Caki2 (cell line): ENCODE results near the gene ZCCHC7. TPM values are rescaled to one million over a fixed set of nuclear protein-coding genes. Genes with fewer than 3 reads are reported as not detected.
A peak's percentile ranks its signal among the peaks of the same experiment; 100 is the strongest.
"Not testable (repeated sequence)": the region's sequence is repeated elsewhere in the genome, so short reads cannot be mapped to it uniquely, and the experiment has no call there.

ENCODE experiments used
- DNase-seq: peaks from one replicate; pipeline ENCODE4 v3.0.0-alpha.2; 2015; ENCODE audit warnings: low read depth
- in situ Hi-C: cut with HindIII; loops from 2 replicates; pipeline ENCODE4 v1.10.0; 2016; ENCODE audit warnings: low sequenced_read_pairs, low pct_unique_long_range_greater_than_20kb, mixed read lengths
- total RNA-seq: library from RNA; depleted of rRNA; stranded (reverse); fragments of >200 nt; shearing (Covaris generic); gene quantifications from 2 replicates; pipeline ENCODE4 v1.2.3, GENCODE V29; 2014; ENCODE audit warnings: low replicate concordance

Gene ZCCHC7
- total RNA-seq, 1 experiment from 2014 or later: 15.4 TPM

DNA sequence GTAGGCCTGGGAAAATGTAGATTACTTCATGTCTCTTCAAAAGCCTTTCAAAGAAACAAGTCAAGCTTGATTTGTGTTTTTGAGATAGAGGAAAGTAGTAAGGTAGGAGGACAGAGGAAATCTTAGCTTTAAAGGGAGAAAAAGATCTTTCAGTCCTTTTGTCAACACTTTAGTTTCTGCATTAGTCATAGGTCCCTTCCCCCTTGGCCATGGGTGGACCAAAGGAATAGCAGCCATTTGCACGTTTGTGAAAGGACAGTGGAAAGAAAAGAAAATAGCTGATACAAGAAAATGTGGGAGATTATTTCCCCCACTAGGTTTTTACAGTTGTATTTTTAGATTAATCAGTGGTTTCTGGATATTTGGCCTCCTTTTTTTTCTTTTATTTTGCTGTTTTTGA lies 180.2 kb downstream of the ZCCHC7 start:
- in situ Hi-C loops: no loop called here

DNA sequence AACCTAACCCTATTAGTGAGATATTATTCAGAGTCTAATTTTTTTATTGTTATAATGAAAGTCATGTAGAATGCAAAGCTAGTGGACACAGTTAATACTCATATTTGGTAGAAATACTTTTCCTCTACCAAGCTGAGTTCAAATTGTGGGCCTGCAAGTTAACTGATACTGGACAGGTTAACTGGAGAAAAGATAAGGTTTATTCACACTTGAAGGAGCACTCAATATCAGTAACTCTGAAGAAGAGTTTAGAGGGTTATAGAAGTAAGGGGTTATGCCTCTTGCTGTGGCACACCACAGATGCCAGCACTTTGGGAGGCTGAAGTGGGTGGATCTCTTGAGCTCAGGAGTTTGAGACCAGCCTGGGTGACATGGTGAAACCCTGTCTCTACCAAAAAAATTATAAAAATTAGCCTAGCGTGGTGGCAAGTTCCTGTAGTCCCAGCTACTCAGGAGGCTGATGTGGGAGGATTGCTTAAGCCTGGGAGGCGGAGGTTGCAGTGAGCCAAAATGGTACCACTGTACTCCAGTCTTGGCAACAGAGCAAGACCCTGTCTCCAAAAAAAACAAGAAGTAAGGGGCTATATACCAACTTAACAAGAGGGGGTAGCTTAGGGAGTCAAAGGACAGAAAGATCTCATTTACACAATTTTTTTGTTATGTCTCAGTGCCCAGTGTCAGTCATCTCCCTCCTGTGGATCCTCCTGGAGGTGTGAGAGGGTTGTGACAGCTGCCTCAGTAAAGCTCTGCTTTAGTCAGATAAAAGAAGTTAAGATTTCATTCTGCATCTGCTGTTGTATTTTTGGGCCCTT lies 180.9 kb downstream of the ZCCHC7 start:
- in situ Hi-C loops: no loop called here
- DNase-seq: no peak

More for the DNA sequence above, 180.2 kb downstream of the ZCCHC7 start:
- DNase-seq: no peak

DNA sequence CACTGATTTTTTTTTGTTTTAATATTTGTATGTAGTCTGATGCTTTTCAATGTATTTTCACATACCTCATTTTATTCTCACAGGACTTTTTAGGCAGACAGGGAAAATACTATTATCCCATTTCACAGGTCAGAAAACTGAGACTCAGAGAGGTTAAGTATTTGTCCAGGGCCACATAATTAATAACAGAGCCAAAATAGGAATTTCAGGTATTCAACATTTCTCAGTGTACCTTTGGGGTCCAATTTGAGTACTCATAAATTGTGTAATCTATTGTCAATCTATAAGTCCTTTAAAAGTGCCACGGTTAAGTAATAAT lies 181.4 kb downstream of the ZCCHC7 start:
- no peak for DNase-seq
- in situ Hi-C loops: no loop called here

GRCh38 chr9:37302277-37302676 lies 181.9 kb downstream of the ZCCHC7 start:
- in situ Hi-C loops: no loop called here

DNA sequence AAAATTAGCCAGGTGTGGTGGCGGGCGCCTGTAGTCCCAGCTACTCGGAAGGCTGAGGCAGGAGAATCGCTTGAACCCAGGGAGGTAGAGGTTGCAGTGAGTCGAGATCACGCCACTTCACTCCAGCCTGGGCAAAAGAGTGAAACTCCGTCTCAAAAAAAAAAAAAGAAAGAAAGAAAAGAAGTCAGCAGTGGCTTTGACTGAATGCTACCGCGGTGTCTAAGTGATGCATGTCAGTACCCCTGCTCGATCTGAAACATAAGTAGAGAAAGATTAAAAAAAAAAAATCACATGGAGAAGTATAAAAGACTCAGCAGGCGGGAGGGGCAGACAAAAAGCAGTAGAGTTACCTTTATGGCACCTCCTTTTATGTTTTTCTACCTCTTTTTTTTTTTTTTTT lies 182.9 kb downstream of the ZCCHC7 start:
- in situ Hi-C loops, DNase-seq: not testable (repeated sequence)

More at GRCh38 chr9:37302277-37302676, 181.9 kb downstream of the ZCCHC7 start:
- no peak for DNase-seq

- in situ Hi-C loops: no loop called here
- DNase-seq: peak; percentile 32
Observed at GRCh38 chr9:37309136-37309535, 188.8 kb downstream of the ZCCHC7 start.

DNA sequence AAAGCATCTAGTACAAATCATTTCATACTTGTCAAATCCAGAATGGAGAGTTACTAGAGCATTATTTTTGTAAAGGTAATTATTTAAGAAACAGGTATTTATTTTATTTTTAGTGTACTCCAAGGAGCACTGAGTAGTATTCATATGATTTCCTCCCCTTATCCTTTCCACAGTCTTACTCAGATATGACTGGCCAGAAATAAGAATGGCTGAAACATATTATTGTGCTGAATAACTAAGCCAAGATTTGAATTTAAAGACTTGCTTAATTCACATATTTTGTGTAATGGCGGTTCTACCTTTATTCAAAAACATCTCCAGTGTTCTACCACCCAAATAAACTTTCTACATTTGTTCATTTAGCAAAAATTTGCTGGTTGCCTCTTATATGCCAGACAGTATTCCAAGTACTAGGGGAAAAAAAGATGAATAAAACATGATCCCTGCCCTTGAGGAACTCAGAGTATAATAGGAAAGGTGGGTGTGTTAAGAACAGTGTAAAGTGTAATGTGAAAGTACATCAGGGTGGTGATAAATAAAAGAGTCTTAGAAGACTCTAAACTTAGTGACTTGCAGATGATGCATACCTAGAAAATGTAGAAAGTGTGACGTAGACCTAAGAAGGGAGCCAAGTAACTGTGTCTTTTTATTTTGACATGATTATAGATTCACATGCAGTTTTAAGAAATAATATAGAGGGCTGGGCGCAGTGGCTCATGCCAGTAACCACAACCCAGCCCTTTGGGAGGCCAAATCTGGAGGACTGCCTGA lies 191.7 kb downstream of the ZCCHC7 start:
- no peak for DNase-seq
- in situ Hi-C loops: no loop called here

GRCh38 chr9:37324261-37324683 lies 203.9 kb downstream of the ZCCHC7 start:
- in situ Hi-C loops: no loop called here
- no peak for DNase-seq

- no peak for DNase-seq
- in situ Hi-C loops: no loop called here
Observed at GRCh38 chr9:37324691-37325490, 204.5 kb downstream of the ZCCHC7 start.

- no peak for DNase-seq
- in situ Hi-C loops: no loop called here
Observed at GRCh38 chr9:37325778-37326177, 205.4 kb downstream of the ZCCHC7 start.

- in situ Hi-C loops: no loop called here
- no peak for DNase-seq
Observed at GRCh38 chr9:37327553-37327952, 207.2 kb downstream of the ZCCHC7 start.

DNA sequence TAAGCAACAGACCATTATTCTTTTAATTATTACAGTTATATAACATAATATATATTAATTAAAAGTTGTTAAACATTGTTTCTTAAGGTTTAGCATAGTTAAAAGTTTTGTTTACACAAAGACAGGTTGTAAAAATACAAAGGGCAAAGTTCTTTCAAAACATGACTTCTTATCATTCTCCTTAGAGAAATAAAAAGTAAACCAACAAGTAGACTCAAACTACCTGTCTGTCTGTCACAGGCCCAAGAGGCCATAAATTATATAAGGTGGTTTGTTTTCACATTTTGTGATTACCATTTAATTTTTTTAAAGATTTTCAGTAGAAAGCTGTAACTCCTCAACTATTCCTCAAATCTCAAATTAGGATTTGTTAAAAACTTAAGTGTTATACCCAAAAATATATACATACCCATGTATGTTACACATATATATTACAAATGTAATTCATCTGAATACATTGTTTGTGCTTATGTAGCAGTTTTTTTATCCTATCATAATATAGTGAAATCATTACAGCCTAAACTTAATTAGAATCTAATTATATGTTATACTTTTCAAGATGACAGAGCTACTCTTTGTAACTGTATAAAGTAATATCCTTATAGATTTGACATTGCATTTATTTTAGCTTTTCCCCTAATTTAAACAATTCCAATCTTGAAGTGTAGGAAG lies 208.3 kb downstream of the ZCCHC7 start:
- no peak for DNase-seq
- in situ Hi-C loops: no loop called here

DNA sequence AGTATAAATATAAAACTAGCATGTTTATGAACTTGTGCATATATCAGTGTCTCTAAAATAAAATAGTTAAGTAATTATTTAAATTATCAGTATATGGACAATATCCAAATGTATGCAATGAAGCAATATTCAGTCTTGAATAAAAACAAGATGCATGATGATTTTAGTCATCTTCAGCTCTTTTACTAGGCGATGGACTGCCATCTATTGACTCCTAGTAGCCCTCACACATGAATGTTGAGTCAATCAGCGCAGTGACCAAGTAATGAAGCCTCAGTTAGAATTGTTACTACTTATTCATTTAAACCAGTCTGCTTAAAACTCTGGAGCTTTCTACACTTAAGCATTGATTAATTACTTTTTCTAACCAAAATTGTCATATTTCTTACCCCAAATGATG lies 209.2 kb downstream of the ZCCHC7 start:
- no peak for DNase-seq
- in situ Hi-C loops: no loop called here

DNA sequence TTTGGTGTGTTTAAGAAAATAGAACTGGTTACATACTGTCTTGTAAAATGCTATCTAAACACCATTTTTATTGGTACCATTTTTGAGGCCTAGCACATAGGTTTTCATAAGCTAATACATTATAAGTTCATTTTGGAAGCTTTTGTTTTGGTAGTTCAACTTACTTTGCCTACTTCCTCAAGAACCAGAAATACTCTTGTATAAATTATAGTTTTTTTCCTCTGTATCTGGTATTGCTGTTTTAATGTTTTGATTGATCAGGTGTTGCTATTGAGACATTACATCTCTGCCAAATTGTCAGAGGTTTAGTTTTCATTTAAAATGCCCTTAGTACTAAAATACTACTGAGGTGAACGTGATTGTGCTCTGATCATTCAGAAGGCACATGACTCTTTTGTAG lies 211.5 kb downstream of the ZCCHC7 start:
- in situ Hi-C loops: no loop called here
- no peak for DNase-seq

GRCh38 chr9:37332578-37332977 lies 212.2 kb downstream of the ZCCHC7 start:
- in situ Hi-C loops: no loop called here
- DNase-seq: no peak

DNA sequence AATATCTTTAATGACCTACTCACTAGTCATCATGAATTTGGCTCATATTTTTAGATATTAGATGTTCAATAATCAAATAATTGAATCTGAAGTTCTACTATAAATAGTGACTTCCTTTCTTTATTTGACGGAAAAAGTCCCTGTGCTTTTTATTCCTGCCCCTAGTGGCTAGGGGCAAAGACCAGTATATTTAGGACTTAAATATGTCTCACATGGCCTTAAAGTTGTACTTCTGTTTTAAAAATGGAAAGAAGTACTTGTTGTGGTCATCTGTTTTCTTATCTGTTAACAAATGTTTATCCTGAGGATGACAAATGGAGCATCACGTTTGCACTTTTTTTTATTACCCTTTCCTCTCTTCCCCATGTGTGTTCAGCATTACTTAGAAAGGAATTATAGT lies 212.9 kb downstream of the ZCCHC7 start:
- in situ Hi-C loops: no loop called here

GRCh38 chr9:37335238-37335637 lies 214.9 kb downstream of the ZCCHC7 start:
- in situ Hi-C loops: no loop called here
- no peak for DNase-seq

More for the DNA sequence above, 212.9 kb downstream of the ZCCHC7 start:
- DNase-seq: no peak

- in situ Hi-C loops: no loop called here
- DNase-seq: no peak
Observed at GRCh38 chr9:37336150-37336549, 215.8 kb downstream of the ZCCHC7 start.
